PFSK-1 (cell line): Measurements from ENCODE around the gene TTC21B.

Source experiments
- FOXP2 ChIP-seq: optimal IDR thresholded peaks from 2 replicates; pipeline ENCODE3; 2011; ENCODE audit warnings: borderline replicate concordance, control low read depth, inconsistent platforms; ENCODE audit not compliant: insufficient read depth; ENCODE audit errors: extremely low read length, extremely low read depth
- POLR2AphosphoS5 ChIP-seq: IDR thresholded peaks from 2 replicates; pipeline ENCODE4 v1.6.1; 2012; ENCODE audit warnings: low read depth, mild to moderate bottlenecking, control low read depth, low read length, moderate library complexity
- REST ChIP-seq, 2 experiments: IDR thresholded peaks; 2 replicates each; pipeline versions ENCODE4 v1.6.1 to v1.8.0; 2011 to 2012; ENCODE audit warnings: low read depth in 2 of 2, low read length in 2 of 2, control low read depth in 1 of 2, inconsistent platforms in 1 of 2, mild to moderate bottlenecking in 1 of 2, moderate library complexity in 1 of 2; ENCODE audit not compliant: insufficient read depth in 1 of 2
- SIN3A ChIP-seq: IDR thresholded peaks from 2 replicates; pipeline ENCODE4 v1.6.1; 2012; ENCODE audit warnings: mild to moderate bottlenecking, low read length, moderate library complexity, borderline replicate concordance; ENCODE audit not compliant: insufficient read depth
- TAF1 ChIP-seq: IDR thresholded peaks from 2 replicates; pipeline ENCODE4 v1.6.1; 2012; ENCODE audit warnings: low read length, control low read depth, borderline replicate concordance; ENCODE audit not compliant: insufficient read depth

The TTC21B gene

GRCh38 chr2:165902934-165903333 lies 50.6 kb downstream of the TTC21B start:
- no peak for TF ChIP-seq REST (IDR thresholded peaks at IDR 0.05; ENCODE audit: insufficient read depth in 1 of 2, low read depth in 2 of 2, low read length in 2 of 2)
- no peak for TF ChIP-seq SIN3A
- TF ChIP-seq POLR2AphosphoS5, result no peak
- no peak for TF ChIP-seq TAF1
- TF ChIP-seq FOXP2, result no peak

- TF ChIP-seq TAF1 (no peak), REST (IDR thresholded peaks at IDR 0.05; ENCODE audit: insufficient read depth in 1 of 2, low read depth in 2 of 2, low read length in 2 of 2) (no peak), SIN3A (no peak), FOXP2 (no peak), POLR2AphosphoS5 (no peak)
Measured at GRCh38 chr2:165901620-165902298, 51.8 kb downstream of the TTC21B start.

GRCh38 chr2:165899311-165899710 lies 54.3 kb downstream of the TTC21B start:
- TF ChIP-seq REST (IDR thresholded peaks at IDR 0.05; ENCODE audit: insufficient read depth in 1 of 2, low read depth in 2 of 2, low read length in 2 of 2), result no peak
- no peak for TF ChIP-seq SIN3A
- TF ChIP-seq TAF1, result no peak
- no peak for TF ChIP-seq POLR2AphosphoS5
- TF ChIP-seq FOXP2, result no peak

- TF ChIP-seq SIN3A (no peak), POLR2AphosphoS5 (no peak), REST (IDR thresholded peaks at IDR 0.05; ENCODE audit: insufficient read depth in 1 of 2, low read depth in 2 of 2, low read length in 2 of 2) (no peak), FOXP2 (no peak), TAF1 (no peak)
Measured at GRCh38 chr2:165898381-165898780, 55.2 kb downstream of the TTC21B start.

GRCh38 chr2:165897726-165898125 lies 55.9 kb downstream of the TTC21B start:
- no peak for TF ChIP-seq POLR2AphosphoS5
- TF ChIP-seq REST (IDR thresholded peaks at IDR 0.05; ENCODE audit: insufficient read depth in 1 of 2, low read depth in 2 of 2, low read length in 2 of 2), result no peak
- TF ChIP-seq SIN3A, result no peak
- TF ChIP-seq FOXP2, result no peak
- TF ChIP-seq TAF1, result no peak
